Thoracic aorta endothelial cell (primary cell): ENCODE measurements around the gene KRTAP5-4. TPM values are rescaled to one million over a fixed set of nuclear protein-coding genes. Genes with fewer than 3 reads are reported as not detected.

Source experiments
- total RNA-seq: library from RNA; depleted of rRNA; stranded (reverse); fragments of >200 nt; gene quantifications from 2 replicates; pipeline ENCODE4 v1.2.3, GENCODE V29; 2012

KRTAP5-4 gene
- total RNA-seq, result not detected in 2 replicates

GRCh38 chr11:1622086-1622485 is at the start of gene KRTAP5-4:
Gene KRTAP5-4 (minus strand): TSS chr11:1622138. CDS start chr11:1622093, 45 bp downstream.

GRCh38 chr11:1629326-1630185 is 7.6 kb upstream of the KRTAP5-4 start, which contains the start of gene KRTAP5-5:
Gene KRTAP5-5 (plus strand): TSS chr11:1629775. CDS start chr11:1629841, 66 bp downstream.

GRCh38 chr11:1608363-1608762 is 13.6 kb downstream of the KRTAP5-4 start, which contains the start of gene KRTAP5-3:
Gene KRTAP5-3 (minus strand): TSS chr11:1608463. CDS start chr11:1608385, 78 bp downstream.

GRCh38 chr11:1597994-1598380 is 24.0 kb downstream of the KRTAP5-4 start, which contains the start of gene KRTAP5-2:
Gene KRTAP5-2 (minus strand): TSS chr11:1598294. CDS start chr11:1598250, 44 bp downstream.

GRCh38 chr11:1584661-1585370 is 37.1 kb downstream of the KRTAP5-4 start, which contains the start of gene KRTAP5-1:
Gene KRTAP5-1 (minus strand): TSS chr11:1585283. CDS start chr11:1585249, 34 bp downstream.

GRCh38 chr11:1572197-1573076 is 49.5 kb downstream of the KRTAP5-4 start, which contains the start of gene DUSP8:
Gene DUSP8 (minus strand): TSS chr11:1572271. CDS start chr11:1565826, 6,445 bp downstream.

Other genes starting within 250 kb of the KRTAP5-4 start
- gene BRSK2, start 232.2 kb downstream of the KRTAP5-4 start, total RNA-seq, result 0.36 and 0.53 TPM in 2 replicates
- gene MOB2, start 135.4 kb downstream of the KRTAP5-4 start, total RNA-seq, result 17.0 and 21.1 TPM in 2 replicates
- 0.40 and 1.3 TPM in 2 replicates for gene DUSP8, start 49.9 kb downstream of the KRTAP5-4 start, total RNA-seq
- not detected in 2 replicates for gene KRTAP5-1, start 36.9 kb downstream of the KRTAP5-4 start, total RNA-seq
- gene KRTAP5-2, start 23.8 kb downstream of the KRTAP5-4 start, total RNA-seq, result not detected in 2 replicates
- not detected in 2 replicates for gene KRTAP5-3, start 13.7 kb downstream of the KRTAP5-4 start, total RNA-seq
- gene KRTAP5-5, start 7.6 kb upstream of the KRTAP5-4 start, total RNA-seq, result not detected in 2 replicates
- gene KRTAP5-6, start 75.1 kb upstream of the KRTAP5-4 start, total RNA-seq, result not detected in 2 replicates
- 0.07 TPM in 1 of 2 replicates, not detected in the other for gene IFITM10, start 128.5 kb upstream of the KRTAP5-4 start, total RNA-seq
- gene CTSD, start 141.8 kb upstream of the KRTAP5-4 start, total RNA-seq, result 56.7 and 65.2 TPM in 2 replicates
- not detected in 2 replicates for gene SYT8, start 212.9 kb upstream of the KRTAP5-4 start, total RNA-seq
- not detected in 2 replicates for gene TNNI2, start 216.8 kb upstream of the KRTAP5-4 start, total RNA-seq
- 0.27 TPM in 1 of 2 replicates, not detected in the other for gene LSP1, start 230.9 kb upstream of the KRTAP5-4 start, total RNA-seq